Smooth muscle cell (in vitro differentiated cells): Measurements from ENCODE around the gene CEACAM4. TPM values are rescaled to one million over a fixed set of nuclear protein-coding genes. Genes with fewer than 3 reads are reported as not detected.
A peak's percentile ranks its signal among the peaks of the same experiment; 100 is the strongest.

Experiments
- DNase-seq: peaks from one replicate; lab custom pipeline; 2025; ENCODE audit not compliant: unreplicated experiment; lab: John Stamatoyannopoulos, UW
- H2AFZ ChIP-seq: fragments of 200-600 bp; sonication (generic); 2 replicates; pipeline ENCODE4 v1.6.0; 2016; ENCODE audit warnings: antibody characterized with exemption, low read depth, mild to moderate bottlenecking
- H3F3A ChIP-seq: fragments of 200-600 bp; sonication (generic); 2 replicates; pipeline ENCODE4 v1.6.0; 2017; ENCODE audit warnings: antibody characterized with exemption, low read depth
- H3K27ac ChIP-seq: fragments of 200-600 bp; sonication (generic); 2 replicates; pipeline ENCODE4 v1.5.1; 2016; ENCODE audit warnings: low read depth, mild to moderate bottlenecking
- H3K27me3 ChIP-seq: fragments of 200-600 bp; sonication (generic); 2 replicates; pipeline ENCODE4 v1.6.1; 2016; ENCODE audit warnings: low read depth, mild to moderate bottlenecking
- H3K36me3 ChIP-seq: fragments of 200-600 bp; sonication (generic); 2 replicates; pipeline ENCODE4 v1.5.1; 2016; ENCODE audit warnings: low read depth
- H3K4me1 ChIP-seq: fragments of 200-600 bp; sonication (generic); 2 replicates; pipeline ENCODE4 v1.5.1; 2016; ENCODE audit warnings: low read depth
- H3K4me2 ChIP-seq: fragments of 200-600 bp; sonication (generic); 2 replicates; pipeline ENCODE4 v1.6.0; 2016; ENCODE audit warnings: mild to moderate bottlenecking
- H3K4me3 ChIP-seq: fragments of 200-600 bp; sonication (generic); 2 replicates; pipeline ENCODE4 v1.5.1; 2016; ENCODE audit warnings: mild to moderate bottlenecking
- H3K79me2 ChIP-seq: fragments of 200-600 bp; sonication (generic); 2 replicates; pipeline ENCODE4 v1.6.0; 2016; ENCODE audit warnings: low read depth, mild to moderate bottlenecking
- H3K9ac ChIP-seq: fragments of 200-600 bp; sonication (generic); 2 replicates; pipeline ENCODE4 v1.6.0; 2016; ENCODE audit warnings: low read depth
- H3K9me3 ChIP-seq: fragments of 200-600 bp; sonication (generic); replicated peaks from 2 replicates; pipeline ENCODE4 v1.5.1; 2016; ENCODE audit warnings: low read depth
- H4K20me1 ChIP-seq: fragments of 200-600 bp; sonication (generic); 2 replicates; pipeline ENCODE4 v1.6.0; 2016; ENCODE audit warnings: low read depth
- WGBS: methylation state at CpG from one replicate; pipeline ENCODE4 v1.1.7; 2016; ENCODE audit warnings: low lambda C conversion rate; 5-methylcytosine and 5-hydroxymethylcytosine counted together
- polyA plus RNA-seq: library from polyadenylated mRNA; unstranded; fragments of >200 nt; fragmentation: Nextera tagmentation; extraction: Ambion mirVana; gene quantifications from 2 replicates; pipeline ENCODE4 v1.2.1, GENCODE V29; 2016
- total RNA-seq: library from RNA; depleted of rRNA; stranded (reverse); fragments of >200 nt; gene quantifications from 2 replicates; pipeline ENCODE4 v1.2.3, GENCODE V29; 2014
- TF ChIP-seq, protein P1 (sequence below): fragments of 200-600 bp; sonication (generic); IDR thresholded peaks from 2 replicates; pipeline ENCODE4 v1.5.1; 2017; ENCODE audit warnings: borderline replicate concordance, mild to moderate bottlenecking, antibody characterized with exemption; ENCODE audit not compliant: insufficient read depth, poor library complexity, severe bottlenecking

The CEACAM4 gene
- total and polyA plus RNA-seq, 2 experiments from 2014 or later = not detected

DNA sequence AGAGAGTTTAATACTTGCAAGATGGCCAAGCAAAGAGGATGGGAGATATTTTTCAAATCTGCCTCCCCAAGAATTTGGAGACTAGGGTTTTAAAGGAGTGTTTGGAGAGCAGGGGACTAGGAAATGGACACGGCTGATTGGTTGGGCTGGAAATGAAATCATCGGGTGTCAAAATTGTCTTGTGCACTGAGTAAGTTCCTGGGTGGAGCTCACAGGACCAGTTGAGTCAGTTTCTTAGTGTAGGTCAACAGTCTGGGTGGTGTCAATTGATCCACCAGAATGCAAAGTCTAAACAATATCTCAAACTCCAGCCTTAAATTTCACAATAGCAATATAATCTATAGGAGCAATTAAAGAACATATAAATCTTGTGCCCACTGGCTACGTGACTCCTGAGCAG is 23.0 kb upstream of the CEACAM4 start:
- Histone ChIP-seq H3F3A (no peaks in the 10 kb centered on the region), H3K27me3 (no peaks in the 10 kb centered on the region), H3K36me3 (no peaks in the 10 kb centered on the region), H3K27ac (no peak overlapping the region), H4K20me1 (no peaks in the 10 kb centered on the region), H3K9me3 (no peaks in the 10 kb centered on the region), H3K4me3 (no peak overlapping the region), H3K4me1 (no peaks in the 10 kb centered on the region), H3K9ac (no peak overlapping the region), H3K79me2 (no peaks in the 10 kb centered on the region), H3K4me2 (no peak overlapping the region), H2AFZ (no peak overlapping the region)
- no peak for DNase-seq
- WGBS = 78% methylated on average over 3 of the region's 3 CpGs
- TF ChIP-seq, protein P1, sequence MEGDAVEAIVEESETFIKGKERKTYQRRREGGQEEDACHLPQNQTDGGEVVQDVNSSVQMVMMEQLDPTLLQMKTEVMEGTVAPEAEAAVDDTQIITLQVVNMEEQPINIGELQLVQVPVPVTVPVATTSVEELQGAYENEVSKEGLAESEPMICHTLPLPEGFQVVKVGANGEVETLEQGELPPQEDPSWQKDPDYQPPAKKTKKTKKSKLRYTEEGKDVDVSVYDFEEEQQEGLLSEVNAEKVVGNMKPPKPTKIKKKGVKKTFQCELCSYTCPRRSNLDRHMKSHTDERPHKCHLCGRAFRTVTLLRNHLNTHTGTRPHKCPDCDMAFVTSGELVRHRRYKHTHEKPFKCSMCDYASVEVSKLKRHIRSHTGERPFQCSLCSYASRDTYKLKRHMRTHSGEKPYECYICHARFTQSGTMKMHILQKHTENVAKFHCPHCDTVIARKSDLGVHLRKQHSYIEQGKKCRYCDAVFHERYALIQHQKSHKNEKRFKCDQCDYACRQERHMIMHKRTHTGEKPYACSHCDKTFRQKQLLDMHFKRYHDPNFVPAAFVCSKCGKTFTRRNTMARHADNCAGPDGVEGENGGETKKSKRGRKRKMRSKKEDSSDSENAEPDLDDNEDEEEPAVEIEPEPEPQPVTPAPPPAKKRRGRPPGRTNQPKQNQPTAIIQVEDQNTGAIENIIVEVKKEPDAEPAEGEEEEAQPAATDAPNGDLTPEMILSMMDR = no peak

DNA sequence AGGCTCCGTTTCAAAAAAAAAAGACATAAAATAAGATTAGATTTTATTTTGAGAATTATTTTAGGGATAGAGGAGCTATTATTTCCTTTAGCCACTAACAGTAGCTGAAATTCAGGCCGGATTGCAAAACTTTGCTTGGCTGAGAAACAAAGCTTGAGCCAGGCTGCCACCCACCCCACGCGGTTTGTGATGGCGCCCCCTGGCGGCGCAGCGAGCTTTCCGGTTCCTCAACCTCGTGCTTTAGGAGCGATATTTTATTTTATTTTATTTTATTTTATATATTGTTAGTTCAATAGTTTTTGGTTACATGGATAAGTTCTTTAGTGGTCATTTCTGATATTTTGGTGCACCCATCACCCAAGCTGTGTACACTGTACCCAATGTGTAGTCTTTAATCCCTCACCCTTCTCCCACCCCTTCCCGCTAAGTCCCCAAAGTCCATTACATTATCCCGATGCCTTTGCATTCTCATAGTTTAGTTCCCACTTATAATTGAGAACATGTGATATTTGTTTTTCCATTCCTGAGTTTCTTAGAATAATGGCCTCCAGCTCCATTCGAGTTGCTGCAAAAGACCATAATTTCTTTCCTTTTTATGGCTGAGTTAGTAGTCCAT is 19.8 kb upstream of the CEACAM4 start:
- DNase-seq = no peak
- Histone ChIP-seq H3K9me3 (no peaks in the 10 kb centered on the region), H3K79me2 (no peaks in the 10 kb centered on the region), H3K9ac (no peak overlapping the region), H3K4me3 (no peak overlapping the region), H3K4me2 (no peak overlapping the region), H3K4me1 (no peaks in the 10 kb centered on the region), H3K27ac (no peak overlapping the region), H4K20me1 (no peaks in the 10 kb centered on the region), H2AFZ (no peak overlapping the region), H3K36me3 (no peaks in the 10 kb centered on the region), H3K27me3 (no peaks in the 10 kb centered on the region), H3F3A (no peaks in the 10 kb centered on the region)
- 52% methylated on average over 14 of the region's 14 CpGs for WGBS
- TF ChIP-seq, protein P1 = no peak

DNA sequence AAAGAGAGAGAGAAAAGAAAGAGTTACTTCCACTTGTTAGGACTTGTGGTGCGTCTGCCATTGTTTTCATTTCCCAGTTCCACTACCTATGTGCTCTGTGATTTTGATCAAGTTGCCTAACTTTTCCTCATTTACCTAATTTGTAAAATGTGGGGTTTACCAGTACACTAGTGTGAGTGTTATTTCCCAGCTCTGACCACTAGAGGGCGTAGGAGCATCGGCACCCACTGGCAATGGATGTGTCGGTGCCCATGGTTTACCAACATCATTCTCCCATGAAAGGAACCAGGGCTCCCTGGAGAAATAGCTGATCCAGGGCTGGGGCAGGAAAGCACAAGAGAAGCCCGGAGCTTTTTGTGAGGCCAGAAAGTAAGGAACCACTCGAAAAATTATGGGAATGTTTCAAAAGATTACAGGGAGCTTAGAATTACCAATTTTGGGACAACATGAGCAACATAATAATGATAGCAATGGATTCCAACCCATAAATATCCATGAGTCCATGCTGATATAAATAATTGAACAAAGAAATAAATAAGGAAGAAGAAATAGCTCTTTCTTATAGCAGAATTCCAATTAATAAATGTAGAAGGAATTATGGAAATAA is 15.1 kb upstream of the CEACAM4 start:
- WGBS = 14% methylated on average over 6 of the region's 6 CpGs
- no peaks in the 10 kb centered on the region for H3K36me3 ChIP-seq
- no peak overlapping the region for H3K4me2 ChIP-seq
- H3K9ac ChIP-seq = no peak overlapping the region
- H3F3A ChIP-seq = no peaks in the 10 kb centered on the region
- H3K4me3 ChIP-seq = no peak overlapping the region
- H3K79me2 ChIP-seq = no peaks in the 10 kb centered on the region
- H3K27ac ChIP-seq = no peak overlapping the region
- H3K27me3 ChIP-seq = no peaks in the 10 kb centered on the region
- peaks cover 4% of the 10 kb centered on the region for H3K9me3 ChIP-seq
- H2AFZ ChIP-seq = no peak overlapping the region
- no peaks in the 10 kb centered on the region for H4K20me1 ChIP-seq
- no peaks in the 10 kb centered on the region for H3K4me1 ChIP-seq
- TF ChIP-seq, protein P1 = peak; percentile 37
- DNase-seq = no peak

DNA sequence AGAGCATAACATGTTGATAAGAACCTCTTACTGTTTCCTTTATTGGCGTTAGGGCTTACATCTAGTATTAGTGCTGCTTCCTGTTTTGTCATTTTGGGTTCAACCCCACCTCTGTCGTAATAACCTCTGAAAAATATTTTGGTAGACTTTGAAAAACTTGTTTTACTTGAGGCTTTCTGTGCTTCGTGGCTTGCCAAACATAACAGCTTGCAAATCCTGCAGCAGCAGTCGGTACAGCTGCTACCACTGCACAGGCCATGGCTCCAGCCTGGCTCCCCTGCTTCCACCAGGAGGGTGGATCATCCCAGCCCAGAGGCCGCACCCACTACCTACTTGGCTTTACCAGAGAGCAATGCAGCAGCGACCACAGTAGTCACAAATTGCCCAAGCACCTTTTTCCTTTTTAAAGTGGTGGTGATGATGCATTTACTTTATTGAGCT is 11.8 kb upstream of the CEACAM4 start:
- no peak for DNase-seq
- no peak overlapping the region for H3K4me2 ChIP-seq
- peaks cover 7% of the 10 kb centered on the region for H3K9me3 ChIP-seq
- no peaks in the 10 kb centered on the region for H3K79me2 ChIP-seq
- no peak overlapping the region for H3K9ac ChIP-seq
- no peak overlapping the region for H2AFZ ChIP-seq
- H3K27me3 ChIP-seq = no peaks in the 10 kb centered on the region
- 45% methylated on average over 6 of the region's 6 CpGs for WGBS
- no peaks in the 10 kb centered on the region for H3K36me3 ChIP-seq
- no peak overlapping the region for H3K27ac ChIP-seq
- H4K20me1 ChIP-seq = no peaks in the 10 kb centered on the region
- no peaks in the 10 kb centered on the region for H3K4me1 ChIP-seq
- TF ChIP-seq, protein P1 = no peak
- no peaks in the 10 kb centered on the region for H3F3A ChIP-seq
- no peak overlapping the region for H3K4me3 ChIP-seq
